ENCODE data around the gene METTL24. TPM values are rescaled to one million over a fixed set of nuclear protein-coding genes. Genes with fewer than 3 reads are reported as not detected.

Gene METTL24
- total RNA-seq, 2 donors from 2014 or later, result 12.1 to 27.6 TPM

DNA sequence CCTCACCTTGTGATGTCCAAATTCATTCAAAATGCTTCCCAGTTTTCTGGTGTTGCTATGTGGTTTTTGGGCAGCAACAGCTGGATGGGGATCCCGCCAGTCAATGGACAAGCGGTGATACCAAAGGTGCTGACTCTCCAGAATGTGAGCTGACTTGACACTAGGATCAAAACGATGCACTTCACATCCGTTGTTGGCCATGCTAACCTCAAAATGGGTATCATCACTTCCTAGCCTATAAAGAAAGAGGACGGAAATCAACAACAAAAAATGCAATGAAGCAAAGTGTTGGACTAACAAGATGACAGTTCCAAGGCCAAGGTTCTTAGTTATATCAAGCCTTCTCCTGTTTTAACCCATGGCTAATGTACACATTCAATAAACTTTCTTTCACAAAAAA is 59.2 kb downstream of the METTL24 start:
- no peaks in the 10 kb centered on the region for H3K27me3 ChIP-seq (replicated peaks; ENCODE audit: insufficient read depth)
- TF ChIP-seq, protein P1, sequence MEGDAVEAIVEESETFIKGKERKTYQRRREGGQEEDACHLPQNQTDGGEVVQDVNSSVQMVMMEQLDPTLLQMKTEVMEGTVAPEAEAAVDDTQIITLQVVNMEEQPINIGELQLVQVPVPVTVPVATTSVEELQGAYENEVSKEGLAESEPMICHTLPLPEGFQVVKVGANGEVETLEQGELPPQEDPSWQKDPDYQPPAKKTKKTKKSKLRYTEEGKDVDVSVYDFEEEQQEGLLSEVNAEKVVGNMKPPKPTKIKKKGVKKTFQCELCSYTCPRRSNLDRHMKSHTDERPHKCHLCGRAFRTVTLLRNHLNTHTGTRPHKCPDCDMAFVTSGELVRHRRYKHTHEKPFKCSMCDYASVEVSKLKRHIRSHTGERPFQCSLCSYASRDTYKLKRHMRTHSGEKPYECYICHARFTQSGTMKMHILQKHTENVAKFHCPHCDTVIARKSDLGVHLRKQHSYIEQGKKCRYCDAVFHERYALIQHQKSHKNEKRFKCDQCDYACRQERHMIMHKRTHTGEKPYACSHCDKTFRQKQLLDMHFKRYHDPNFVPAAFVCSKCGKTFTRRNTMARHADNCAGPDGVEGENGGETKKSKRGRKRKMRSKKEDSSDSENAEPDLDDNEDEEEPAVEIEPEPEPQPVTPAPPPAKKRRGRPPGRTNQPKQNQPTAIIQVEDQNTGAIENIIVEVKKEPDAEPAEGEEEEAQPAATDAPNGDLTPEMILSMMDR (IDR thresholded peaks at IDR 0.05), result no peak
- no peak overlapping the region for H3K27ac ChIP-seq
- DNase-seq (ENCODE audit: low spot score) (no peak), ATAC-seq (ENCODE audit: insufficient number of reproducible peaks, low FRiP score, low read depth) (no peak)
- no peak overlapping the region for H3K4me3 ChIP-seq
- no peaks in the 10 kb centered on the region for H3K9me3 ChIP-seq
- H3K36me3 ChIP-seq, result no peaks in the 10 kb centered on the region
- H3K4me1 ChIP-seq (ENCODE audit: control insufficient read depth in 1 of 2, low read depth in 2 of 2), result peaks cover 0 to 6% of the 10 kb centered on the region in 2 donors

- Histone ChIP-seq H3K36me3 (no peaks in the 10 kb centered on the region), H3K27me3 (replicated peaks; ENCODE audit: insufficient read depth) (no peaks in the 10 kb centered on the region), H3K4me3 (no peak overlapping the region), H3K4me1 (ENCODE audit: control insufficient read depth in 1 of 2, low read depth in 2 of 2) (peaks cover 0 to 6% of the 10 kb centered on the region in 2 donors), H3K9me3 (no peaks in the 10 kb centered on the region), H3K27ac (no peak overlapping the region)
- ATAC-seq (ENCODE audit: insufficient number of reproducible peaks, low FRiP score, low read depth) (no peak), DNase-seq (ENCODE audit: low spot score) (no peak)
- TF ChIP-seq, protein P1 (IDR thresholded peaks at IDR 0.05), result no peak
Measured at GRCh38 chr6:110298411-110298810, 59.7 kb downstream of the METTL24 start.

DNA sequence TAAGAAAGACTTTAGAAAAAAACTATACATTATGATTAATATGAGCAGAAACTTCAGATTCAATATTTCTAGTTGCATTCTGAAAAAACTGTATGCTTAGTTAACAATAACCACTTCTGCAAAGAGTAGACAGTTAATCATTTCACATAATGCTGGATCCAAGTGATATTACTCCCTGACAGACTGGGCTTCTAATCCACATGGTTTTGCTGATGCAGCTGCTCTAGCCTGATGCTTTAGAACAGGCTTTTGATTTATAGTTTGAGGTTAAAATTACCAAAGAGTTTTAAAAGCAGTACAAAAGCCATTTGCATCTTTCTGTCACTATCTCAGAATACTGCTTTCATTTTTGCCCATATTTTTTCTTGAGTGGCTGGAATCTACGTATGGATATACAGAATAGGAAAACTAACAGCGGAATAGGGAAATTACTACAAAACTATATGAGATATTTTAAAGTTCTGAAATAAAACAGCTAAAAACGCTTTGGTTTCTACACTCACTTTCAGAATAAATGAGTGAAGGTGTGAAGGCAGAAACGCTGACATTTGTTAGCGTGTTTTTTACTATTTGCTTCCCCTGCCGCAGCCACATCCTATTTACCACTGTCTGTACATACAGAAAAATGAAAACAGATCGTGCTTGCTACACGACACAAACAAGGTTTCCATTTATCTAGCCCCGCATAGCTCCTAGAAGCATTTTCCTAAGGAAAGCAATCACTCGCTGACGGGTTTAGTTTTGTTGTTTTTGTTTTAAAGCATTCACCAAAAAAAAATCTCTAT is 61.7 kb downstream of the METTL24 start:
- Histone ChIP-seq H3K4me1 (ENCODE audit: control insufficient read depth in 1 of 2, low read depth in 2 of 2) (peaks cover 0 to 6% of the 10 kb centered on the region in 2 donors), H3K27ac (no peak overlapping the region), H3K27me3 (replicated peaks; ENCODE audit: insufficient read depth) (no peaks in the 10 kb centered on the region), H3K4me3 (no peak overlapping the region), H3K9me3 (no peaks in the 10 kb centered on the region), H3K36me3 (no peaks in the 10 kb centered on the region)
- ATAC-seq (ENCODE audit: insufficient number of reproducible peaks, low FRiP score, low read depth) (no peak), DNase-seq (ENCODE audit: low spot score) (no peak)
- TF ChIP-seq, protein P1 (IDR thresholded peaks at IDR 0.05), result no peak

GRCh38 chr6:110295451-110296165 is 62.5 kb downstream of the METTL24 start:
- ATAC-seq (ENCODE audit: insufficient number of reproducible peaks, low FRiP score, low read depth) (no peak), DNase-seq (ENCODE audit: low spot score) (no peak)
- Histone ChIP-seq H3K27me3 (replicated peaks; ENCODE audit: insufficient read depth) (no peaks in the 10 kb centered on the region), H3K4me3 (no peak overlapping the region), H3K4me1 (ENCODE audit: control insufficient read depth in 1 of 2, low read depth in 2 of 2) (peaks cover 0 to 6% of the 10 kb centered on the region in 2 donors), H3K9me3 (no peaks in the 10 kb centered on the region), H3K27ac (no peak overlapping the region), H3K36me3 (no peaks in the 10 kb centered on the region)
- TF ChIP-seq, protein P1 (IDR thresholded peaks at IDR 0.05), result no peak
